OCI-LY3 (cell line): Measurements from ENCODE around the gene SESTD1.

Experiments
- H2AFZ ChIP-seq: fragments of 200-600, 300-600 bp; shearing (Covaris generic); 2 replicates; pipeline ENCODE4 v1.6.0; 2014; ENCODE audit warnings: antibody characterized with exemption, low read depth, low read length
- H3K27ac ChIP-seq: fragments of 200-600, 300-600 bp; sonication (generic); 2 replicates; pipeline ENCODE4 v1.5.1; 2014; ENCODE audit warnings: mild to moderate bottlenecking, low read length, moderate library complexity, mixed read lengths
- H3K27me3 ChIP-seq: fragments of 200-600, 300-600 bp; sonication (generic); 2 replicates; pipeline ENCODE4 v1.6.1; 2014; ENCODE audit warnings: low read depth, low read length, mixed read lengths
- H3K36me3 ChIP-seq: fragments of 200-600, 300-600 bp; sonication (generic); replicated peaks from 2 replicates; pipeline ENCODE3; 2014; ENCODE audit warnings: low read depth, low read length, mixed read lengths
- H3K4me1 ChIP-seq: fragments of 300-600, 200-600 bp; sonication (generic); 2 replicates; pipeline ENCODE4 v1.6.1; 2014; ENCODE audit warnings: low read length, mixed read lengths
- H3K4me2 ChIP-seq: fragments of 200-600, 300-600 bp; sonication (generic); 2 replicates; pipeline ENCODE4 v1.6.1; 2014; ENCODE audit warnings: low read length, mixed read lengths
- H3K4me3 ChIP-seq: fragments of 300-600, 200-600 bp; sonication (generic); 2 replicates; pipeline ENCODE4 v1.5.1; 2014; ENCODE audit warnings: antibody characterized with exemption, mild to moderate bottlenecking, low read length, moderate library complexity
- H3K79me2 ChIP-seq: fragments of 300-600, 200-600 bp; shearing (Covaris generic); 2 replicates; pipeline ENCODE4 v1.6.1; 2014; ENCODE audit warnings: mild to moderate bottlenecking, low read length, mixed read lengths
- H3K9ac ChIP-seq: fragments of 300-600, 200-600 bp; shearing (Covaris generic); 2 replicates; pipeline ENCODE4 v1.6.0; 2014; ENCODE audit warnings: mild to moderate bottlenecking, low read length, moderate library complexity
- H3K9me3 ChIP-seq: fragments of 200-600, 300-600 bp; shearing (Covaris generic); 2 replicates; pipeline ENCODE4 v1.6.1; 2014; ENCODE audit warnings: low read length, mixed read lengths; ENCODE audit not compliant: insufficient read depth
- H4K20me1 ChIP-seq: fragments of 200-600, 300-600 bp; sonication (generic); 2 replicates; pipeline ENCODE4 v1.6.1; 2016; ENCODE audit warnings: low read length, mixed read lengths; ENCODE audit not compliant: insufficient read depth
- CTCF ChIP-seq: fragments of 200-600, 300-600 bp; sonication (generic); IDR thresholded peaks from 2 replicates; pipeline ENCODE4 v1.5.1; 2014; ENCODE audit warnings: antibody characterized with exemption, low read length, low read depth
- EZH2phosphoT487 ChIP-seq: fragments of 200-600 bp; shearing (Covaris generic); IDR thresholded peaks from 2 replicates; pipeline ENCODE4 v1.6.1; 2018; ENCODE audit warnings: antibody characterized with exemption, mixed run types, low read depth

The SESTD1 gene

GRCh38 chr2:179302149-179302548, 37.5 kb upstream of the SESTD1 start:
- Histone ChIP-seq H3K79me2 (no peaks in the 10 kb centered on the region), H4K20me1 (no peaks in the 10 kb centered on the region), H3K36me3 (no peaks in the 10 kb centered on the region), H3K27ac (no peak overlapping the region), H2AFZ (no peak overlapping the region), H3K4me2 (no peak overlapping the region), H3K4me1 (no peaks in the 10 kb centered on the region), H3K9ac (no peak overlapping the region), H3K9me3 (no peaks in the 10 kb centered on the region), H3K4me3 (no peak overlapping the region), H3K27me3 (no peaks in the 10 kb centered on the region)
- no peak for TF ChIP-seq CTCF
- TF ChIP-seq EZH2phosphoT487: no peak

GRCh38 chr2:179298666-179299065, 34.0 kb upstream of the SESTD1 start:
- no peaks in the 10 kb centered on the region for H3K36me3 ChIP-seq
- H3K27ac ChIP-seq: no peak overlapping the region
- H3K9ac ChIP-seq: no peak overlapping the region
- H3K4me1 ChIP-seq: no peaks in the 10 kb centered on the region
- TF ChIP-seq CTCF (no peak), EZH2phosphoT487 (no peak)
- no peak overlapping the region for H3K4me2 ChIP-seq
- H3K27me3 ChIP-seq: no peaks in the 10 kb centered on the region
- no peak overlapping the region for H3K4me3 ChIP-seq
- no peak overlapping the region for H2AFZ ChIP-seq
- H3K79me2 ChIP-seq: no peaks in the 10 kb centered on the region
- H4K20me1 ChIP-seq: no peaks in the 10 kb centered on the region
- no peaks in the 10 kb centered on the region for H3K9me3 ChIP-seq

GRCh38 chr2:179297927-179298326, 33.3 kb upstream of the SESTD1 start:
- H3K4me2 ChIP-seq: no peak overlapping the region
- H3K4me1 ChIP-seq: no peaks in the 10 kb centered on the region
- H4K20me1 ChIP-seq: no peaks in the 10 kb centered on the region
- no peak overlapping the region for H3K27ac ChIP-seq
- H3K79me2 ChIP-seq: no peaks in the 10 kb centered on the region
- no peak overlapping the region for H3K9ac ChIP-seq
- no peaks in the 10 kb centered on the region for H3K36me3 ChIP-seq
- H2AFZ ChIP-seq: no peak overlapping the region
- H3K27me3 ChIP-seq: no peaks in the 10 kb centered on the region
- TF ChIP-seq CTCF (no peak), EZH2phosphoT487 (no peak)
- no peak overlapping the region for H3K4me3 ChIP-seq
- H3K9me3 ChIP-seq: no peaks in the 10 kb centered on the region

GRCh38 chr2:179290329-179290728, 25.7 kb upstream of the SESTD1 start:
- H3K79me2 ChIP-seq: no peaks in the 10 kb centered on the region
- H3K4me3 ChIP-seq: no peak overlapping the region
- H3K36me3 ChIP-seq: no peaks in the 10 kb centered on the region
- H3K27me3 ChIP-seq: no peaks in the 10 kb centered on the region
- no peak overlapping the region for H2AFZ ChIP-seq
- H3K4me1 ChIP-seq: no peaks in the 10 kb centered on the region
- H3K9me3 ChIP-seq: no peaks in the 10 kb centered on the region
- no peaks in the 10 kb centered on the region for H4K20me1 ChIP-seq
- TF ChIP-seq EZH2phosphoT487 (no peak), CTCF (no peak)
- no peak overlapping the region for H3K4me2 ChIP-seq
- no peak overlapping the region for H3K27ac ChIP-seq
- H3K9ac ChIP-seq: no peak overlapping the region
